PC-3 (cell line): ENCODE results near the gene TMEM108.

Experiments used
- CTCF ChIP-seq: fragments of 300-600 bp; sonication (generic); conservative IDR thresholded peaks from 2 replicates; pipeline ENCODE4 v1.5.1; 2017; ENCODE audit warnings: antibody characterized with exemption, low read depth, mild to moderate bottlenecking, low read length
- EZH2 ChIP-seq: fragments of 300-600 bp; sonication (generic); IDR thresholded peaks from one replicate; pipeline ENCODE4 v1.6.1; 2017; ENCODE audit warnings: antibody characterized with exemption, mild to moderate bottlenecking, low read length; ENCODE audit not compliant: unreplicated experiment

DNA sequence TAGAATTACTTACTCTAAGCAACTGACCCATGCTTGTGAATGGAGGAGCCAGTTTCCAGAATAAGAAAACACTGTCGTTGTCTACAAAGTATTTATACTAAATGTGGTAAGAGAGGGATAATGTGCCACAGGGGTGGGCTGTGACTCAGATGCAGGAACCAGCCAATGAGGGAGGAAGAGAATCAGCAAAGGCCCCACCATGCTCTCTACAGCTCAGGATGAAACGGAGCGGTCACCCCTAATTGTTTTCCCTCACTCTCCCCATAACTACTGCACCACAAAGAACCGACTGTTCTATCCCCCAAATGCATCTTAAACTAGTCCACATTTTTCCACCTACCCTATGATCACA is 406.2 kb downstream of the TMEM108 start:
- no peak for TF ChIP-seq CTCF
- TF ChIP-seq EZH2, result no peak
